ENCODE results near the gene PNKD. TPM values are rescaled to one million over a fixed set of nuclear protein-coding genes. Genes with fewer than 3 reads are reported as not detected.

PNKD gene
- total and polyA plus RNA-seq, 2 of the 8 experiments (the other 6 are each of a cell fraction or from before 2014, with no cell fraction given) = 43.9 to 65.4 TPM

- H3K79me2 ChIP-seq (ENCODE audit: control insufficient read depth in 1 of 2, insufficient read depth in 2 of 2, low read length in 2 of 2) = peaks cover 0 to 10% of the 10 kb centered on the region in 2 experiments; a peak in 2 of 4 replicates
- H2BK20ac ChIP-seq (ENCODE audit: low read length) = no peak overlapping the region
- no peaks in the 10 kb centered on the region for H3K27me3 ChIP-seq (replicated peaks in 1 of 4; ENCODE audit: control insufficient read depth in 3 of 4, extremely low read depth in 1 of 4, insufficient read depth in 3 of 4, low read length in 3 of 4)
- H2BK5ac ChIP-seq (ENCODE audit: low read depth, low read length) = no peak overlapping the region
- H2BK12ac ChIP-seq (ENCODE audit: low read depth, low read length) = no peak overlapping the region
- H3K9ac ChIP-seq (replicated peaks in 1 of 4; ENCODE audit: extremely low read depth in 1 of 4, low read depth in 3 of 4, low read length in 3 of 4) = no peak overlapping the region; a peak in 1 of 7 replicates
- peaks cover 5 to 40% (median 13%) of the 10 kb centered on the region in 4 experiments; a peak in 6 of 8 replicates for H3K36me3 ChIP-seq (ENCODE audit: control insufficient read depth in 2 of 4, insufficient read depth in 4 of 4, low read length in 3 of 4)
- no peak overlapping the region for H3K56ac ChIP-seq (replicated peaks; ENCODE audit: insufficient read length, low read depth, low read length)
- H2BK120ac ChIP-seq (replicated peaks; ENCODE audit: low read depth, low read length) = no peak overlapping the region
- ChIA-PET CTCF (ENCODE audit: partially characterized antibody) (interaction anchor here (0.7 to 8.2 kb wide), 21 partner anchors 11 to 416 kb away, joined by 3 to 131 read pairs (median 5); partner anchors contain the start of genes CATIP, GPBAR1 and TMBIM1), POLR2A (ENCODE audit: partially characterized antibody) (interaction anchor here (0.9 to 2.8 kb wide), 8 partner anchors 11 to 133 kb away, joined by 3 to 29 read pairs (median 6); partner anchors contain the start of gene GPBAR1)
- H3K4me2 ChIP-seq (ENCODE audit: insufficient read depth in 1 of 2, low read depth in 2 of 2, low read length in 2 of 2) = peak overlapping the region; percentile 84 to 95
- no peak overlapping the region for H4K5ac ChIP-seq (ENCODE audit: insufficient read length, low read depth, low read length)
- H4K20me1 ChIP-seq (replicated peaks in 1 of 2; ENCODE audit: control insufficient read depth in 1 of 2, insufficient read depth in 2 of 2, low read length in 2 of 2) = peaks cover 0 to 8% of the 10 kb centered on the region in 2 experiments
- no peak overlapping the region for H3K18ac ChIP-seq (ENCODE audit: extremely low read depth, low read length)
- WGBS, 2 experiments (ENCODE audit: extremely low coverage in 1 of 2, insufficient coverage in 1 of 2, insufficient read length in 1 of 2, insufficient replicate concordance in 2 of 2, low coverage in 1 of 2, low lambda C conversion rate in 2 of 2, missing lambda C conversion rate in 1 of 2) = 72% methylated on average over 4 of the region's 4 CpGs; no CpG with 5 or more reads in 1 of the 2 experiments
- TF ChIP-seq SP2 (IDR thresholded peaks at IDR 0.05; ENCODE audit: low read length) = no peak
- no peak for TF ChIP-seq HDAC2 (IDR thresholded peaks at IDR 0.05; ENCODE audit: borderline replicate concordance in 1 of 2, low read depth in 2 of 2, low read length in 2 of 2)
- TF ChIP-seq RAD21 (IDR thresholded peaks at IDR 0.05 in 1 of 2, conservative IDR thresholded peaks at IDR 0.05 in 1 of 2; ENCODE audit: low read depth in 2 of 2, low read length in 2 of 2) = no peak
- TF ChIP-seq NRF1 (IDR thresholded peaks at IDR 0.05; ENCODE audit: low read depth, low read length) = no peak
- TF ChIP-seq MAFK (IDR thresholded peaks at IDR 0.05; ENCODE audit: low read depth, low read length) = no peak
- no peak for TF ChIP-seq RNF2 (IDR thresholded peaks at IDR 0.05; ENCODE audit: borderline replicate concordance, low read depth, low read length, missing control alignments, poor library complexity, severe bottlenecking)
- TF ChIP-seq ZNF274 (IDR thresholded peaks at IDR 0.05; ENCODE audit: borderline replicate concordance, extremely low read depth, low read length) = no peak
- TF ChIP-seq HDAC6 (IDR thresholded peaks at IDR 0.05; ENCODE audit: low read depth, low read length) = no peak
- no peak for TF ChIP-seq USF2 (IDR thresholded peaks at IDR 0.05; ENCODE audit: low read length)
- no peak for TF ChIP-seq CEBPB (IDR thresholded peaks at IDR 0.05; ENCODE audit: low read depth, low read length)
- peak overlapping the region; percentile 89 to 95 (median 92); a peak in 6 of 8 replicates for H3K4me3 ChIP-seq (ENCODE audit: extremely low read depth in 1 of 4, insufficient read depth in 2 of 4, low read depth in 3 of 4, low read length in 4 of 4)
- H3K14ac ChIP-seq (ENCODE audit: insufficient read length) = no peak overlapping the region
- H2BK15ac ChIP-seq (ENCODE audit: low read length) = no peak overlapping the region
- FAIRE-seq = no peak
- H3K23me2 ChIP-seq (ENCODE audit: low read depth, low read length) = peaks cover 10% of the 10 kb centered on the region
- peaks cover 8% of the 10 kb centered on the region; the same call in 1 of the 2 replicates for H3K79me1 ChIP-seq (ENCODE audit: low read depth, low read length)
- H3K9me3 ChIP-seq (ENCODE audit: insufficient read depth in 2 of 2, low read depth in 1 of 2, low read length in 1 of 2) = no peaks in the 10 kb centered on the region
- peaks cover 0 to 7% (median 4%) of the 10 kb centered on the region in 4 experiments; a peak in 4 of 7 replicates for H3K4me1 ChIP-seq (replicated peaks in 1 of 4; ENCODE audit: control insufficient read depth in 3 of 4, insufficient read depth in 4 of 4, low read length in 3 of 4)
- H3K4ac ChIP-seq (replicated peaks; ENCODE audit: insufficient read length, low read depth, low read length) = no peak overlapping the region
- DNase-seq (ENCODE audit: low read depth in 1 of 2, low spot score in 2 of 2) = no peak
- H4K91ac ChIP-seq (replicated peaks; ENCODE audit: insufficient read length, low read length) = no peak overlapping the region
- H2AK5ac ChIP-seq (ENCODE audit: low read depth, low read length) = no peak overlapping the region
- no peak overlapping the region for H2AFZ ChIP-seq (ENCODE audit: low read length)
- H4K8ac ChIP-seq (ENCODE audit: extremely low read depth, insufficient read depth, low read length) = no peak overlapping the region
- no peak overlapping the region for H3K23ac ChIP-seq (ENCODE audit: insufficient read length)
- H3K27ac ChIP-seq (ENCODE audit: low read depth, low read length) = no peak overlapping the region
These were observed 1.1 kb downstream of the PNKD start for GRCh38 chr2:218271487-218271797.
